ENCODE data around the gene RNPEP.

The RNPEP gene

DNA sequence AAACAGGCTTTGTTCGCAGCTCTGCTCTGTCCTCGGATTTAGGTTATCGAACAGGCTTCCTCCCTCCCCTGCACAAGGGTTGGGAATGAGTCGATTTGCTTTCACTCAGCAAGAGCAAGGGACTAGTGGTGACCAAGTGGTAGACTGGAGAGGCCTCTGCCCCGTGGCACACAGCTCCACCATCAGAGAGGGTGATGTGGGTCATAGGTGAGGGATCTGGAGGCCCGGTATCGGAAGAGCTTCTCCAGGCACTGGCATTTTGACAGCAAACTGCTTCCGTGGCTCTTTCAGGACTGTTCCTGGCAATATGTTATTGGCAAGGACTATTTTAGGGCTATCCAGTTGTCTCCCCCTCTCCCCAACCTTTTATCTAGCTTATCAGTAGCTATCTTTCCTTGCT is 24.9 kb downstream of the RNPEP start:
- TF ChIP-seq, protein P1, sequence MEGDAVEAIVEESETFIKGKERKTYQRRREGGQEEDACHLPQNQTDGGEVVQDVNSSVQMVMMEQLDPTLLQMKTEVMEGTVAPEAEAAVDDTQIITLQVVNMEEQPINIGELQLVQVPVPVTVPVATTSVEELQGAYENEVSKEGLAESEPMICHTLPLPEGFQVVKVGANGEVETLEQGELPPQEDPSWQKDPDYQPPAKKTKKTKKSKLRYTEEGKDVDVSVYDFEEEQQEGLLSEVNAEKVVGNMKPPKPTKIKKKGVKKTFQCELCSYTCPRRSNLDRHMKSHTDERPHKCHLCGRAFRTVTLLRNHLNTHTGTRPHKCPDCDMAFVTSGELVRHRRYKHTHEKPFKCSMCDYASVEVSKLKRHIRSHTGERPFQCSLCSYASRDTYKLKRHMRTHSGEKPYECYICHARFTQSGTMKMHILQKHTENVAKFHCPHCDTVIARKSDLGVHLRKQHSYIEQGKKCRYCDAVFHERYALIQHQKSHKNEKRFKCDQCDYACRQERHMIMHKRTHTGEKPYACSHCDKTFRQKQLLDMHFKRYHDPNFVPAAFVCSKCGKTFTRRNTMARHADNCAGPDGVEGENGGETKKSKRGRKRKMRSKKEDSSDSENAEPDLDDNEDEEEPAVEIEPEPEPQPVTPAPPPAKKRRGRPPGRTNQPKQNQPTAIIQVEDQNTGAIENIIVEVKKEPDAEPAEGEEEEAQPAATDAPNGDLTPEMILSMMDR (IDR thresholded peaks at IDR 0.05), result no peak

DNA sequence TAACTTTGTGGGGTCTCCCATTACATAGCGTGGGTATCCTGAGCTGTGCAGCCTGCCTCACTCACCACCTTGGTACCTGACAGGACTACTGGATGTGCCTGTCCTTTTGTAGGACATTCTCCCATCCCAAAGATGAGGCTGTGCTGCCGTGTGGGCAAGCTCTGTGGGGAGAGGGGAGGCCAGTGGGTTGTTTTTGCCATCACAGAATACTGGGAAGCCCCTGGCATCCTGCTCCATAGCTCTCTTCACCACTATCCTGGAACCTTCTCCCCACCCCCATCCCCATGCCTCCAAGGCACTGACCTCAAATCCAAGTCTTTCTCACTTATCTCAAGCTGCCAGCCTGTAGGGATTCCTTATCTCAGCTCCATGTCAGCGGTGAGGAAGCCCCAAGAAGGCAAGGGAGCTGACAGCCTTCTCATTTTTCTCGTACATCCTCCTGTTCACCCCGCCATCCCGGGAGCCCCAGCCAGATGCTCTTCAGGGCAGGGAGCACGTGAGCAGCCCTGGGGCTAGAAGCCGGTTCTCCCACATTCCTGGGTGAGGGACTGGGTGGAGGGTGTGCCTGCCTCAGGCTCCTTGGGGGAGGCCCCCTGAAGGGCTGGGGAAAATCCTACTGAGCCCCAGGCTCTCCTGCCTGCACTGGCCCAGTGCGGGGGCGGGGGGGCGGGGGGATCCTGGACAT is 25.5 kb downstream of the RNPEP start:
- TF ChIP-seq, protein P1 (IDR thresholded peaks at IDR 0.05), result no peak

DNA sequence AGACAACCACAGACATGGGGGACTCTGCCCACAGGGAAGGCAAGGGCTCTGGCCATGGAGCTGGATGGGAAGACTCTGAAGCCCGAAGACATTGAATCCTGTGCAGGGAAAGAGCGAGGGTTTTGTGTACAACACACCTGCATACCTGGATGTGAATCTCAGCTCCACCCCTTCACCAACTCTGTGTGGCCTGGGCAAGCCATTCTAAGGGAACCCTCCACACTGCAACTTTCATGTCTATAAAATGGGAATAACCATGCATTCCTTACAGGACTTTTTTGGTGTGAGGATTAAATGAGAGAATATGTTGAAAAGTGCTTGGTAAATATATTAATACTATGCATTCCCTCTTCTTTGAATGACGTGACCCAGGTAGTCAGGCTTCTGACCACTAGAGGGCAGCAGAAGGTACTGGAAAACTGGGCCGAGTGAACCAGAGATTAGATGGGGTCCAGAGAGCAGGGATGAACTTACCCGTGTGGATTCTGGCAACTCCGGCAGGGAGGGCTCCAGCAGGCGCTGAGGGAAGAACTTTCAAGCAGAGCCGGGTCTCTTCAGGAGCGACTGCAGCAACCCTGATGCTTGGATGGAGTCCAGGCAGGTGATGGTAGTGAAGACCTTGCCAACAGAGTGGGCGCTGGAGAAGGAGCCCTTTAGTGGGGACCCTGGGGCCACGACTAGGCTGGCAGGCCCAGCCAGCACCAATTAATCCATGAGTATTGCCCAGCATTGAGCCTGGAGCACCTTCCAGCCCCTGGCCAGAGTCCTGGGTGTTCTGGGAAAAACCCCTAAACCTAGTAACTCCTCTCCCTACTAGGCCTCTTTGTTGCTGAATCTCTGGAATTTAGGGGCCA is 27.1 kb downstream of the RNPEP start:
- TF ChIP-seq, protein P1 (IDR thresholded peaks at IDR 0.05), result peak; percentile 96

DNA sequence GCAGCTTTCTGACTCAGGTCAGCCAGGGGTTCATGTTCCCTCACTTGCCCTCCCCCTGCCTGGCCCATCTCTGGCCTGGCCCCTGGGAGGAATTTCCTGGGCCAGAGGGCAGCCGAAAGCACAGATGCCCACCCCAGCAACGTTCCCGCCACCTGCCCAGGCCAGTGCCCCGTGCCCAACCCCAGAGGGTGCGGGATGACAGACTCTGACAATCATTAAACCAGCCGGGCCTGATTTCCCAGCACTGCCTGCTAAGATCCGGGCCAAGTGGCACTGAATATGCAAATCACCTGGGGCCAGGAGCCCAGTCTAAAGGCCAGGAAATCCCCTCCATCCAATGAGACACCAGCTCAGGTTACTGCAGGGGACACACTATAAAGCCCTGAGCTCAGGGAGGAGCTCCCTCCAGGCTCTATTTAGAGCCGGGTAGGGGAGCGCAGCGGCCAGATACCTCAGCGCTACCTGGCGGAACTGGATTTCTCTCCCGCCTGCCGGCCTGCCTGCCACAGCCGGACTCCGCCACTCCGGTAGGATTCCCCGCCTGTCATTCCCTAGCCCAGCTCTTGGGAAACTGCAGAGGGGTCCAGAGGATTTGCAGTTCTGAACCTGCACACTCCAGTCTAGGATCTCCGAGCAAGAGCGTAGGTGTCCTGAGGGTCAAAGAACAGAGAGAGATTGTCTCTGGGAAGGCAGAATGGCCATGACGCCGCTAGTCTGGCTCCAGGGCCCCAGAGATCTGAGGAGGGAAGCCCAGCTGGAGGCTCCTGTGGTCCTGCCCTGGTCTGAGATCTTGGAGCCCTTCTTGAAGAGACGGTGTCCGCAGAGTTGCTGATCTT is 27.9 kb downstream of the RNPEP start, which contains the start of gene ELF3:
Gene ELF3 (plus strand): TSS at position 408 of the 836 bp plus-strand sequence. CDS start 550 bp downstream, outside the sequence.
- TF ChIP-seq, protein P1 (IDR thresholded peaks at IDR 0.05), result no peak

DNA sequence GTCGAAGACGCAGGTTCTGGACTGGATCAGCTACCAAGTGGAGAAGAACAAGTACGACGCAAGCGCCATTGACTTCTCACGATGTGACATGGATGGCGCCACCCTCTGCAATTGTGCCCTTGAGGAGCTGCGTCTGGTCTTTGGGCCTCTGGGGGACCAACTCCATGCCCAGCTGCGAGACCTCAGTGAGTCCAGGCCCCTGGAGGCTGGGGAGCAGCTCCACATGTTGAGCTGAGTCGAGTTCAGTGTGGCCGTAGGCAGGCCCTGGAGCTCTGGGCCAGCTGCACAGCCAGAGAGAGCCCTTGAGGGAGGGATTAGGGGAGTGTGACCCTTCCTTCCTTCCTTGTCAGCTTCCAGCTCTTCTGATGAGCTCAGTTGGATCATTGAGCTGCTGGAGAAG is 29.5 kb downstream of the RNPEP start:
- TF ChIP-seq, protein P1 (IDR thresholded peaks at IDR 0.05), result no peak

DNA sequence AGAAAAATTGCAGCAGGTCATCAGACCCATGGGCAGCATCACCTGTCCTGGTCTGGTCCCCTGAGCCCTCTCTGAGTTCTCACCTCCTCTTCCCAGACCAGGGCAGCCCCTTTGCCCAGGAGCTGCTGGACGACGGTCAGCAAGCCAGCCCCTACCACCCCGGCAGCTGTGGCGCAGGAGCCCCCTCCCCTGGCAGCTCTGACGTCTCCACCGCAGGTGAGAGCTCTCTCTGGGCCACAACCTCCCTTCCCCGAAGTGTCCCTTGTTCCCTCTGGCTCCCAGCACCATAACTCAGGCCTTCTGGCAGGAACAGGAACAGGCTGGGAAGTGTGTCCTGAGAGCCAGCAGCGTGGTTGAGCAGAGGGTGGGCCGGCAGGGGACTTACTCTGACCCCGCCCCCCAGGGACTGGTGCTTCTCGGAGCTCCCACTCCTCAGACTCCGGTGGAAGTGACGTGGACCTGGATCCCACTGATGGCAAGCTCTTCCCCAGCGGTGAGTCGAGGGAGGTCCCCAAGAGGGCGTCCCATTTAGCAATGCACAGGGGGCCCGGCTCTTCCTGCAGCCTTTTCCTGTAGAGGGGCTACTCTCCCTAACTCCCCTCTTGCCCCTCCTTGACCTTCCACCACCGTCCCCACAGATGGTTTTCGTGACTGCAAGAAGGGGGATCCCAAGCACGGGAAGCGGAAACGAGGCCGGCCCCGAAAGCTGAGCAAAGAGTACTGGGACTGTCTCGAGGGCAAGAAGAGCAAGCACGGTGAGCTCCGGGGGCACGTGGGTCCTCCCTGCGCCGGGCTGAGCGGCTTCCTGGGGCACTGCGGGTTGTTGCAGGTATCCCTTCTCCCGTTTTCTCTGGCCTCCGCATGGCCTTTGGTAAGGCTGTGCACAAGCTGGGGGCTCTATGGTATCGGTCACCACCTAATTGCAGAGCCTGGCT is 30.4 kb downstream of the RNPEP start:
- TF ChIP-seq, protein P1 (IDR thresholded peaks at IDR 0.05), result no peak
